MM.1S (cell line): ENCODE measurements around the gene TMEM132D.

Experiments used
- CTCF ChIP-seq: fragments of 300-600 bp; sonication (generic); IDR thresholded peaks from 2 replicates; pipeline ENCODE4 v1.5.1; 2016; ENCODE audit warnings: antibody characterized with exemption, low read length, mixed read lengths
- EZH2 ChIP-seq: fragments of 300-600 bp; sonication (generic); optimal IDR thresholded peaks from 2 replicates; pipeline ENCODE3; 2017; ENCODE audit warnings: low read depth, mild to moderate bottlenecking, antibody characterized with exemption, low read length, mixed read lengths
- EZH2phosphoT487 ChIP-seq: fragments of 300-600 bp; sonication (generic); IDR thresholded peaks from 2 replicates; pipeline ENCODE4 v1.6.1; 2018; ENCODE audit warnings: antibody characterized with exemption, low read length

GRCh38 chr12:129827866-129828384 lies 75.9 kb downstream of the TMEM132D start:
- TF ChIP-seq CTCF (no peak), EZH2phosphoT487 (no peak), EZH2 (no peak)
